ENCODE measurements around the gene MRPL21.

MRPL21 gene

DNA sequence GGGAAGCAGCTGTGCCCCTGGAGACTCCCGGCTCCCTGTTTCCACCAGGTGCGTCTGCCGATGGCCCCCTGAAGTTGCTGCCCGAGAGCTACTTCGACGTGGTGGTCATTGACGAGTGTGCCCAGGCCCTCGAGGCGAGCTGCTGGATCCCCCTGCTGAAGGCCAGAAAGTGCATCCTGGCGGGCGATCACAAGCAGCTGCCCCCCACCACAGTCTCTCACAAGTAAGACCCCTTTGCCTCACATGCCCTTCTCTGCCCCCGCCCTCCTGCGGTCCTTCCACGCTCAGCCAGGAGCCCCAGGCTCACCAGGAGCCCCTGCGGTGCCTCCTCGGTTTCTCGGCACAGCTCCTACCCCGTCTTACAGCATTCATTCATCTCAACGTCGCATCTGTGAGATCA, 25.5 kb upstream of the MRPL21 start:
- peaks cover 0 to 2% of the 10 kb centered on the region in 2 donors for H3K9me3 ChIP-seq (ENCODE audit: control insufficient read depth in 2 of 2, low read length in 2 of 2)
- H3K27ac ChIP-seq (ENCODE audit: low read depth in 2 of 2, low read length in 2 of 2), result no peak overlapping the region

DNA sequence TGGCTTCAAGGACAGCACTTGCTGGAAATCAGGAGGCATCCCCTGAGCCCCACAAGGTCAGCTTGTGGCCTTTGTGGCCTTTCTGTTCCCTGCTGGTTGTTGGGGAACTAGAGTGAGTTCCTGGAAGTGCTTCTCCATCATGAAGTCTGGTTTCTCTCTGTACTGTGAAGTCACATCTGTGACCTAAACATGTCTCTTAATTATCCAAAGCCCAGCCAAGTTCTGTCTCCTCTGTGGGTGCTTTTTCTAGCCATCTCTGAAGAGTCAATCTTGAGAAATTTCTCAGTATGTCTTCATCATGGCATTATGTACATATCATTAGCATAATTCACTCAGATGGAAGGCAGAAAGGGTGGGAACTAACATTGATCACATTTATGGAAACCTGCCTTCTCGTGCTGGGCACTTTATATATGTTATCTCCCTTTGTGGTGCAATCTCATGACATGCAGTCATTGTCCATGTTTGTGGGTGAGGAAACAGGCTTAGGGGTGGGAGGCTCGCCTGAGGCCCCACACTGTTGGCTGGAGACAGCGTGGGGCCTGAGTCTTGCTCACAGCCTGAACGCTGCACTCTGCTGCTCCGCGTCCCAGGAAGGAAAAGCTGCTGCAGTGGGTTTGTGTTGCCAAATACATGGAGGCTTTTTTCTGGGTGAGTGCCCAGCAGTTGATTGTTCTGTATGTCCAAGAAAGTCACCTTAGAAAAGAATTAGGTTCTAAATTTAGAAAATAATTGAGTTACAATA, 24.7 kb upstream of the MRPL21 start:
- Histone ChIP-seq H3K9me3 (ENCODE audit: control insufficient read depth in 2 of 2, low read length in 2 of 2) (peaks cover 0 to 2% of the 10 kb centered on the region in 2 donors), H3K27me3 (ENCODE audit: control insufficient read depth in 2 of 2, insufficient read depth in 2 of 2, low read length in 2 of 2) (no peaks in the 10 kb centered on the region), H3K36me3 (ENCODE audit: control insufficient read depth in 2 of 2, insufficient read depth in 2 of 2, low read length in 2 of 2) (peaks cover 39 to 59% of the 10 kb centered on the region in 2 donors), H3K4me1 (ENCODE audit: control insufficient read depth in 2 of 2, insufficient read depth in 2 of 2, low read length in 2 of 2) (no peaks in the 10 kb centered on the region), H3K9ac (ENCODE audit: low read depth in 1 of 2, low read length in 2 of 2) (no peak overlapping the region), H3K27ac (ENCODE audit: low read depth in 2 of 2, low read length in 2 of 2) (peak overlapping the region in 1 of 2 donors; percentile 35), H3K4me3 (ENCODE audit: low read length in 2 of 2) (no peak overlapping the region)

More for the DNA sequence above, 25.5 kb upstream of the MRPL21 start:
- no peaks in the 10 kb centered on the region for H3K4me1 ChIP-seq (ENCODE audit: control insufficient read depth in 2 of 2, insufficient read depth in 2 of 2, low read length in 2 of 2)
- no peak overlapping the region for H3K9ac ChIP-seq (ENCODE audit: low read depth in 1 of 2, low read length in 2 of 2)
- H3K4me3 ChIP-seq (ENCODE audit: low read length in 2 of 2), result no peak overlapping the region
- peaks cover 38 to 52% of the 10 kb centered on the region in 2 donors for H3K36me3 ChIP-seq (ENCODE audit: control insufficient read depth in 2 of 2, insufficient read depth in 2 of 2, low read length in 2 of 2)
- H3K27me3 ChIP-seq (ENCODE audit: control insufficient read depth in 2 of 2, insufficient read depth in 2 of 2, low read length in 2 of 2), result no peaks in the 10 kb centered on the region

DNA sequence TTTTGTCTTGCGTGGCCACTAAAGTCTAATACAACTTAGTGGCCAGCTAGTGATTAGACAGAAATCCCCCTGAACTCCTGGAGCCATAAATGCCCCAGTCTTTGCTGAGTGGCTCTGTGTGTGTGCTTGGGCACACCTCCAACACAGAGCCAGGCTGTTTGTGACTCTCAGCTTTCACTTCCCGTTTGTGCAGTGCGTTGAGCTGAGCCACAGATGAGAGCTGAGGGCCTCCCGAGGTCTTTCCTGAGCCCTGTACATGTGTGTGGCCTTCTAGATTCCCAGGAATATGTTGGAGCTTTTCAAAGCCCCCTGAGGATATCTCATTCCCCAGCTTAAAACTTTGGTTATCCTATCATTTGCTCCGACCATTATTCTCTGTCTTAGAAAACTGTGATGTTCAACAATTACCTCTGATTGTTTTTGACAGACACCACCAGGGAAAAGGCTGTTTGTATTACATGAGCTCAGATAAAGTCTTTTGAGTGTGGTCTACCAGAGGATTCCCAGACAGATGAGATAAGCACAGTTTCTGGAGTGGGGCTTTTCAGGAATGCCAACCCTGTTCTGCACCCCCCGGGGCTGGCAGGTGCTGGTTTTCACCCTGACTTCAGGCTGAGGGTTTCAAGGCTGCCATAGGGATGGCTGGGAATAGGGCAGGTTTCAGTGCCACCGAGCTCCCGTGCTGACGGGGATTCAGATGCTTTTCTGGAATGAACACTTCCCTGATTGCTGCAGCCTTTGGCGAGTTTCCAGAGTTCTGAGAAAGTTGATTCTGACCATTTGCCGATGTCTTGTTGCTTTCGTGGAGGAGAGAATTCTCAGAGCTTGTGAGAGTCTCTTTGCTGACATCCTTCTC, 23.9 kb upstream of the MRPL21 start:
- H3K4me1 ChIP-seq (ENCODE audit: control insufficient read depth in 2 of 2, insufficient read depth in 2 of 2, low read length in 2 of 2), result no peaks in the 10 kb centered on the region
- H3K9me3 ChIP-seq (ENCODE audit: control insufficient read depth in 2 of 2, low read length in 2 of 2), result peaks cover 0 to 2% of the 10 kb centered on the region in 2 donors
- peaks cover 39 to 55% of the 10 kb centered on the region in 2 donors for H3K36me3 ChIP-seq (ENCODE audit: control insufficient read depth in 2 of 2, insufficient read depth in 2 of 2, low read length in 2 of 2)
- no peaks in the 10 kb centered on the region for H3K27me3 ChIP-seq (ENCODE audit: control insufficient read depth in 2 of 2, insufficient read depth in 2 of 2, low read length in 2 of 2)
- no peak overlapping the region for H3K4me3 ChIP-seq (ENCODE audit: low read length in 2 of 2)
- H3K9ac ChIP-seq (ENCODE audit: low read depth in 1 of 2, low read length in 2 of 2), result no peak overlapping the region
- H3K27ac ChIP-seq (ENCODE audit: low read depth in 2 of 2, low read length in 2 of 2), result peak overlapping the region in 1 of 2 donors; percentile 35

DNA sequence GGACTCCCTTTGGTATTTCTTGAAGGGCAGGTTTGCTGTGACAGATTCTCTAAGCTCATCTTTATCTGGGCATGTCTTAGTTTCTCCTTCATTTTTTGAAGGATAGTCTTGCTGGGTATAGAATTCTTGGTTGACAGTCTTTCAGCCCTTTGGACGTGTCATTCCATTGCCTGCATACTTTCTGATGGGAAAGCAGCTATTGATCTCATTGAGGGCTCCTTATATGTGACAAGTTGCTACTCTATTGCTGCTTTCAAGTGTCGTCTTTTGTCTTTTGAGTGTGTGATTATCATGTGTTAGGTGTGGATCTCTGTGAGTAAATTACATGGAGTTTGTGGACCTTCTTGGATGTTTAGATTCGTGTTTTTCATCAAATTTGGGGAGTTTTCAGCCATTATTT, 22.0 kb upstream of the MRPL21 start:
- no peak overlapping the region for H3K9ac ChIP-seq (ENCODE audit: low read depth in 1 of 2, low read length in 2 of 2)
- H3K4me3 ChIP-seq (ENCODE audit: low read length in 2 of 2), result no peak overlapping the region
- H3K36me3 ChIP-seq (ENCODE audit: control insufficient read depth in 2 of 2, insufficient read depth in 2 of 2, low read length in 2 of 2), result peaks cover 47 to 56% of the 10 kb centered on the region in 2 donors
- no peaks in the 10 kb centered on the region for H3K27me3 ChIP-seq (ENCODE audit: control insufficient read depth in 2 of 2, insufficient read depth in 2 of 2, low read length in 2 of 2)
- H3K4me1 ChIP-seq (ENCODE audit: control insufficient read depth in 2 of 2, insufficient read depth in 2 of 2, low read length in 2 of 2), result no peaks in the 10 kb centered on the region
- peaks cover 0 to 2% of the 10 kb centered on the region in 2 donors for H3K9me3 ChIP-seq (ENCODE audit: control insufficient read depth in 2 of 2, low read length in 2 of 2)
- H3K27ac ChIP-seq (ENCODE audit: low read depth in 2 of 2, low read length in 2 of 2), result no peak overlapping the region

DNA sequence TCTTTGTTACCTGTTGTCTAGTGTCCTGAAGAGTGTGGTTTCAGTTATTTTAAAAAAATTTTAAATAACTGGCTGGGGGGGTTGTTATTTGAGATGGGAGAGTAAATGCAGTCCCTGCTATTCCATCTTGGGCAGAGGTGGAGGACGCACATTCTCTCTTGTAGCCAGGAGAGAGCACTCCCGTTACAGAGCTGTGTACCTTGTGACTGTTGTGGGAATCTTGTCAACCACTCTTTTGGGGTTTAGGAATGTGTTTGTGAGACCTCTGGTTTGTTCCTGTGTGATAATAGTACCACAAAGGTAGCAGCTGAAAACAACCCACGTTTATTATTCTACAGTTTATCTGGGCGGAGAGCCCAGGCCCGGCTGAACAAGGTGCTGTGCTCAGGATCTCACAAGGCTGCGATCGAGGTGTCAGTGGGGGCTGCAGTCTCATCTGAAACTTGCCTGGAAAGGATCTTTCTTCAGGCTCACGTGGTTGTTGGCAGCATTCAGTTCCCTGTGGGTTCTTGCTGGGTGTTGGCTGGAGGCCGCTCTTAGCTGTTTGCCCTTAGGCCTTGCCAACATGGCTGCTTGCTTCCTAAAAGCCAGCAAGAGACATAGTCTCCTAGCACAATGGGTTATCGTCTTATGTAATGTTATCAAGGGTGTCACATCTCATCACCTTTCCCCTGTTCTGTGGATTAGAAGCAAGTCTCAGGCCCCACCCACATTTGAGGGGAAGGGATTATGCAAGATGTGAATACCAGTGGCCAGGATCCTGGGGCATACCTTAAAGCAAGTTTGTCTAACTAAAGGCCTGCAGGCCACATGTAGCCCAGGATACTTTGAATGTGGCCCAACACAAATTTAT, 20.7 kb upstream of the MRPL21 start:
- Histone ChIP-seq H3K27me3 (ENCODE audit: control insufficient read depth in 2 of 2, insufficient read depth in 2 of 2, low read length in 2 of 2) (no peaks in the 10 kb centered on the region), H3K27ac (ENCODE audit: low read depth in 2 of 2, low read length in 2 of 2) (no peak overlapping the region), H3K36me3 (ENCODE audit: control insufficient read depth in 2 of 2, insufficient read depth in 2 of 2, low read length in 2 of 2) (peaks cover 45 to 51% of the 10 kb centered on the region in 2 donors), H3K4me3 (ENCODE audit: low read length in 2 of 2) (no peak overlapping the region), H3K9ac (ENCODE audit: low read depth in 1 of 2, low read length in 2 of 2) (no peak overlapping the region), H3K4me1 (ENCODE audit: control insufficient read depth in 2 of 2, insufficient read depth in 2 of 2, low read length in 2 of 2) (no peaks in the 10 kb centered on the region), H3K9me3 (ENCODE audit: control insufficient read depth in 2 of 2, low read length in 2 of 2) (peaks cover 0 to 2% of the 10 kb centered on the region in 2 donors)

DNA sequence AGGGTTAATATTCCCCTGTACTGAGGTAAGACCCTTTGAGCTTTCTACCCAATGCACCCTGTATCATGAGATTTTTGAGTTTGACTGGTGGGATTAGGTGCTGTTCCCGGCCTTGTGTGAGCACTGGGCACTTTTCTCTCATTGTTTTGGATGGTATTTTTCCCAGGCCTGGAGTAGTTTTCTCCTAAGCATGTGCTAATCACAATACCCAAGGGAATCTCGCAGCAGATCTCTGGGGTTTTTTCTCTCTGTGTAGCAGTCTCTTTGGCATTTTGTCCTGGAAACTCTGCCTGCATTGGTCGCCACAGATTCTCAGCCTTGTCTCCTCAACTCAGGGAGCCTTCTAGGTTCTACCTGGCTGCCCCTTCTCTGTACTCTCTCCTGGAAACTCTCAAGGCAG, 20.0 kb upstream of the MRPL21 start:
- Histone ChIP-seq H3K9me3 (ENCODE audit: control insufficient read depth in 2 of 2, low read length in 2 of 2) (peaks cover 0 to 2% of the 10 kb centered on the region in 2 donors), H3K27ac (ENCODE audit: low read depth in 2 of 2, low read length in 2 of 2) (no peak overlapping the region), H3K27me3 (ENCODE audit: control insufficient read depth in 2 of 2, insufficient read depth in 2 of 2, low read length in 2 of 2) (no peaks in the 10 kb centered on the region), H3K4me3 (ENCODE audit: low read length in 2 of 2) (no peak overlapping the region), H3K36me3 (ENCODE audit: control insufficient read depth in 2 of 2, insufficient read depth in 2 of 2, low read length in 2 of 2) (peaks cover 44 to 52% of the 10 kb centered on the region in 2 donors), H3K4me1 (ENCODE audit: control insufficient read depth in 2 of 2, insufficient read depth in 2 of 2, low read length in 2 of 2) (no peaks in the 10 kb centered on the region), H3K9ac (ENCODE audit: low read depth in 1 of 2, low read length in 2 of 2) (no peak overlapping the region)

DNA sequence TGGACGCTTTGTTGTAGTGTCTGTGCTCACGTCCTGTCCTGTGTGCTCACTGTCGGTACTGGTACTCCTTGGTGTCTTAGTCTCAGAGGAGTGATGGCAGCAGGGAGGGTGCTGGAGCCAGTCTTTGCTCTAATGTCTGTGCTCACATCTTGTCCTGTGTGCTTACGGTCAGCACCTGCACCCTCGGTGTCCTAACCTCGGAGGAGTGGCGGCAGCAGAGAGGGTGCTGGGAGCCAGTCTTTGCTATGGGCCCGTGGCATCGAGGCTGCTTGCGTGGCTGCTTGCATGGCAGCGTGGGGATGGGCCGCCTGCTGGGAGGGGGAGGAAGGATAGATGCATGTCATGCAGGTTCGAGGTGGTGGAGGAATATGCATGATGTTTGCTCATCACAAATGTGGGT, 12.8 kb upstream of the MRPL21 start:
- Histone ChIP-seq H3K9me3 (ENCODE audit: control insufficient read depth in 2 of 2, low read length in 2 of 2) (no peaks in the 10 kb centered on the region), H3K4me3 (ENCODE audit: low read length in 2 of 2) (no peak overlapping the region), H3K27me3 (ENCODE audit: control insufficient read depth in 2 of 2, insufficient read depth in 2 of 2, low read length in 2 of 2) (no peaks in the 10 kb centered on the region), H3K9ac (ENCODE audit: low read depth in 1 of 2, low read length in 2 of 2) (no peak overlapping the region), H3K27ac (ENCODE audit: low read depth in 2 of 2, low read length in 2 of 2) (no peak overlapping the region), H3K36me3 (ENCODE audit: control insufficient read depth in 2 of 2, insufficient read depth in 2 of 2, low read length in 2 of 2) (peaks cover 52 to 64% of the 10 kb centered on the region in 2 donors), H3K4me1 (ENCODE audit: control insufficient read depth in 2 of 2, insufficient read depth in 2 of 2, low read length in 2 of 2) (no peaks in the 10 kb centered on the region)

DNA sequence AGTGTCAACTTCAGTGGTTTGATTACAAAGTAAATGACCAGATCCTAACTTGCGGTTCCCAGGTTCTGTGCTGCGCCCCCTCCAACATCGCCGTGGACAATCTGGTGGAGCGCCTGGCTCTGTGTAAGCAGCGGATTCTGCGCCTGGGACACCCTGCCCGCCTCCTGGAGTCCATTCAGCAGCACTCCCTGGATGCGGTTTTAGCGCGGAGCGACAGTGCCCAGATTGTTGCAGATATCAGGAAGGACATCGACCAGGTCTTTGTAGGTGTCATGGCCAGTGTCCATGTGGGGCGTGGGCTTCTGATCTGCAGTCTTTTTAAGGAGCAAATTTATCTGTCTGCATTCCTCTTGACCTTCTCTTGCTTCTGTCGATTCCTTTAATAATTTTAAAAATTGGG, 11.1 kb upstream of the MRPL21 start:
- H3K9me3 ChIP-seq (ENCODE audit: control insufficient read depth in 2 of 2, low read length in 2 of 2), result no peaks in the 10 kb centered on the region
- peaks cover 57 to 70% of the 10 kb centered on the region in 2 donors for H3K36me3 ChIP-seq (ENCODE audit: control insufficient read depth in 2 of 2, insufficient read depth in 2 of 2, low read length in 2 of 2)
- H3K4me3 ChIP-seq (ENCODE audit: low read length in 2 of 2), result no peak overlapping the region
- no peaks in the 10 kb centered on the region for H3K4me1 ChIP-seq (ENCODE audit: control insufficient read depth in 2 of 2, insufficient read depth in 2 of 2, low read length in 2 of 2)
- H3K27me3 ChIP-seq (ENCODE audit: control insufficient read depth in 2 of 2, insufficient read depth in 2 of 2, low read length in 2 of 2), result no peaks in the 10 kb centered on the region
- H3K27ac ChIP-seq (ENCODE audit: low read depth in 2 of 2, low read length in 2 of 2), result no peak overlapping the region
- no peak overlapping the region for H3K9ac ChIP-seq (ENCODE audit: low read depth in 1 of 2, low read length in 2 of 2)

DNA sequence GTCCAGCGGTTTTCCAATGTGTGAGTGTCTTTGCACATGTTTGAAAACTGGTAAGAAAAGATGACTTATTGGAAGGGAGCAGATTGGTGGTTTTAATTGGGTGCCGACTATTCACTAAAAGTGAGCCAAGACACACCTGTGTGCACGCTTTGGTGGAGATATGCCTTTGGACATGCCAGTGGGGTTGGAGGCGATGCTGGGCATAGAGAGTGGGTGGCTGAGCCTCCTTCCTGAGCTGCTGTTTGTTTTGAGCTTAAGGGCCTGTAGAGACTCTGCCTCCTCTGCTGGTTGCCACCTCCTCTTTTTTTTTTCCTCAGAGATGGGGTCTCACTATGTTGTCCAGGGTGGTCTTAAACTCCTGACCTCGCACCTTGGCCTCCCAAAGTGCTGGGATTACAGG, 9.6 kb upstream of the MRPL21 start:
- Histone ChIP-seq H3K4me3 (ENCODE audit: low read length in 2 of 2) (no peak overlapping the region), H3K9me3 (ENCODE audit: control insufficient read depth in 2 of 2, low read length in 2 of 2) (no peaks in the 10 kb centered on the region), H3K36me3 (ENCODE audit: control insufficient read depth in 2 of 2, insufficient read depth in 2 of 2, low read length in 2 of 2) (peaks cover 51 to 67% of the 10 kb centered on the region in 2 donors)

More for the DNA sequence above, 9.6 kb upstream of the MRPL21 start:
- Histone ChIP-seq H3K27ac (ENCODE audit: low read depth in 2 of 2, low read length in 2 of 2) (no peak overlapping the region), H3K9ac (ENCODE audit: low read depth in 1 of 2, low read length in 2 of 2) (no peak overlapping the region), H3K4me1 (ENCODE audit: control insufficient read depth in 2 of 2, insufficient read depth in 2 of 2, low read length in 2 of 2) (no peaks in the 10 kb centered on the region), H3K27me3 (ENCODE audit: control insufficient read depth in 2 of 2, insufficient read depth in 2 of 2, low read length in 2 of 2) (no peaks in the 10 kb centered on the region)
